HL-60 (cell line): Measurements from ENCODE around the gene GAB1.

ENCODE experiments used
- DNase-seq, 2 experiments: peaks; one replicate each; pipeline ENCODE4 v3.0.0-alpha.2; 2010 to 2020; ENCODE audit warnings: low read depth in 1 of 2, low spot score in 1 of 2
- H3K27ac ChIP-seq: fragments of 250-450 bp; sonication (Bioruptor Pico); replicated peaks from 2 replicates; pipeline ENCODE4 v1.5.1; 2020; ENCODE audit warnings: mild to moderate bottlenecking, moderate library complexity
- H3K27me3 ChIP-seq: fragments of 250-450 bp; sonication (Bioruptor Pico); 2 replicates; pipeline ENCODE4 v1.5.1; 2021; ENCODE audit warnings: mild to moderate bottlenecking, moderate library complexity; ENCODE audit not compliant: insufficient read depth, poor library complexity, severe bottlenecking
- H3K4me3 ChIP-seq: replicated peaks from 2 replicates; pipeline ENCODE4 v1.5.1; 2011; ENCODE audit warnings: mild to moderate bottlenecking, control low read depth, low read length; ENCODE audit not compliant: insufficient read depth
- CTCF ChIP-seq: IDR thresholded peaks from one replicate; pipeline ENCODE4 v1.5.1; 2011; ENCODE audit warnings: low read length, control low read depth, inconsistent platforms; ENCODE audit not compliant: insufficient read depth
- GABPA ChIP-seq: IDR thresholded peaks from 2 replicates; pipeline ENCODE4 v1.6.1; 2012; ENCODE audit warnings: low read depth
- POLR2AphosphoS5 ChIP-seq: IDR thresholded peaks from 2 replicates; pipeline ENCODE4 v1.6.1; 2012; ENCODE audit warnings: low read depth
- REST ChIP-seq: IDR thresholded peaks from 2 replicates; pipeline ENCODE4 v1.6.1; 2012; ENCODE audit warnings: low read depth; ENCODE audit not compliant: insufficient replicate concordance
- SPI1 ChIP-seq: IDR thresholded peaks from 2 replicates; pipeline ENCODE4 v1.6.1; 2012; ENCODE audit warnings: low read depth, mild to moderate bottlenecking, borderline replicate concordance

The GAB1 gene

GRCh38 chr4:143300860-143301259, 35.8 kb upstream of the GAB1 start:
- Histone ChIP-seq H3K27me3 (no peaks in the 10 kb centered on the region), H3K4me3 (no peak overlapping the region), H3K27ac (no peak overlapping the region)
- no peak for TF ChIP-seq CTCF
- no peak for TF ChIP-seq REST
- TF ChIP-seq POLR2AphosphoS5: no peak
- no peak for TF ChIP-seq SPI1
- TF ChIP-seq GABPA: no peak
- DNase-seq: no peak

- Histone ChIP-seq H3K4me3 (no peak overlapping the region), H3K27ac (no peak overlapping the region), H3K27me3 (no peaks in the 10 kb centered on the region)
- no peak for DNase-seq
- TF ChIP-seq POLR2AphosphoS5 (no peak), SPI1 (no peak), CTCF (no peak), GABPA (no peak), REST (no peak)
These were observed 34.1 kb upstream of the GAB1 start for GRCh38 chr4:143302536-143302935.

- no peak for DNase-seq
These were observed 29.9 kb upstream of the GAB1 start for GRCh38 chr4:143306788-143307187.

More at GRCh38 chr4:143306788-143307187, 29.9 kb upstream of the GAB1 start:
- H3K27ac ChIP-seq: no peak overlapping the region
- TF ChIP-seq REST (no peak), CTCF (no peak), POLR2AphosphoS5 (no peak), SPI1 (no peak), GABPA (no peak)
- H3K27me3 ChIP-seq: no peaks in the 10 kb centered on the region
- H3K4me3 ChIP-seq: no peak overlapping the region
